ENCODE data around the gene OSBP.

- TF ChIP-seq, protein P1, sequence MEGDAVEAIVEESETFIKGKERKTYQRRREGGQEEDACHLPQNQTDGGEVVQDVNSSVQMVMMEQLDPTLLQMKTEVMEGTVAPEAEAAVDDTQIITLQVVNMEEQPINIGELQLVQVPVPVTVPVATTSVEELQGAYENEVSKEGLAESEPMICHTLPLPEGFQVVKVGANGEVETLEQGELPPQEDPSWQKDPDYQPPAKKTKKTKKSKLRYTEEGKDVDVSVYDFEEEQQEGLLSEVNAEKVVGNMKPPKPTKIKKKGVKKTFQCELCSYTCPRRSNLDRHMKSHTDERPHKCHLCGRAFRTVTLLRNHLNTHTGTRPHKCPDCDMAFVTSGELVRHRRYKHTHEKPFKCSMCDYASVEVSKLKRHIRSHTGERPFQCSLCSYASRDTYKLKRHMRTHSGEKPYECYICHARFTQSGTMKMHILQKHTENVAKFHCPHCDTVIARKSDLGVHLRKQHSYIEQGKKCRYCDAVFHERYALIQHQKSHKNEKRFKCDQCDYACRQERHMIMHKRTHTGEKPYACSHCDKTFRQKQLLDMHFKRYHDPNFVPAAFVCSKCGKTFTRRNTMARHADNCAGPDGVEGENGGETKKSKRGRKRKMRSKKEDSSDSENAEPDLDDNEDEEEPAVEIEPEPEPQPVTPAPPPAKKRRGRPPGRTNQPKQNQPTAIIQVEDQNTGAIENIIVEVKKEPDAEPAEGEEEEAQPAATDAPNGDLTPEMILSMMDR (IDR thresholded peaks at IDR 0.05) = no peak
- TF ChIP-seq POLR2A (IDR thresholded peaks at IDR 0.05) = no peak
Measured at GRCh38 chr11:59598961-59599360, 16.6 kb downstream of the OSBP start.

Data from body of pancreas (tissue), 4 donors.